Nephron (organoid): ENCODE results near the gene ZBTB21.

Experiments
- H3K27ac Mint-ChIP-seq, 3 experiments: 2 replicates each; pipeline ENCODE4 v1.8.0; 2020; ENCODE audit warnings: mixed read lengths in 3 of 3, mild to moderate bottlenecking in 2 of 3, moderate library complexity in 1 of 3
- H3K27me3 Mint-ChIP-seq: 2 replicates; pipeline ENCODE4 v1.8.0; 2021; ENCODE audit warnings: low read depth, mild to moderate bottlenecking, moderate library complexity, mixed read lengths
- H3K36me3 Mint-ChIP-seq: 2 replicates; pipeline ENCODE4 v1.8.0; 2020; ENCODE audit warnings: low read depth, mixed read lengths
- H3K4me1 Mint-ChIP-seq: 2 replicates; pipeline ENCODE4 v1.8.0; 2020; ENCODE audit warnings: mixed read lengths
- H3K4me3 Mint-ChIP-seq, 3 experiments: 2 replicates each; pipeline ENCODE4 v1.8.0; 2020; ENCODE audit warnings: mild to moderate bottlenecking in 3 of 3, mixed read lengths in 3 of 3, moderate library complexity in 2 of 3
- H3K9me3 Mint-ChIP-seq: 2 replicates; pipeline ENCODE4 v1.8.0; 2020; ENCODE audit warnings: mixed read lengths
- CTCF ChIP-seq, 3 experiments: fragments of 200-600 bp; sonication (generic); IDR thresholded peaks; one replicate each; pipeline ENCODE4 v1.5.0; 2021; ENCODE audit warnings: antibody characterized with exemption in 3 of 3; ENCODE audit not compliant: unreplicated experiment in 3 of 3

ZBTB21 gene

GRCh38 chr21:42038826-42039425 is 28.8 kb upstream of the ZBTB21 start:
- H3K36me3 Mint-ChIP-seq: no peaks in the 10 kb centered on the region
- TF ChIP-seq CTCF (IDR thresholded peaks at IDR 0.05; ENCODE audit: unreplicated experiment in 3 of 3): no peak
- peaks cover 8% of the 10 kb centered on the region for H3K4me1 Mint-ChIP-seq
- no peak overlapping the region for H3K4me3 Mint-ChIP-seq
- H3K27me3 Mint-ChIP-seq: peaks cover 16% of the 10 kb centered on the region
- H3K27ac Mint-ChIP-seq: no peak overlapping the region
- peaks cover 5% of the 10 kb centered on the region for H3K9me3 Mint-ChIP-seq

GRCh38 chr21:42038393-42038792 is 28.2 kb upstream of the ZBTB21 start:
- no peak overlapping the region for H3K27ac Mint-ChIP-seq
- peaks cover 18% of the 10 kb centered on the region for H3K27me3 Mint-ChIP-seq
- H3K4me3 Mint-ChIP-seq: no peak overlapping the region
- H3K9me3 Mint-ChIP-seq: peaks cover 5% of the 10 kb centered on the region
- no peaks in the 10 kb centered on the region for H3K36me3 Mint-ChIP-seq
- no peak for TF ChIP-seq CTCF (IDR thresholded peaks at IDR 0.05; ENCODE audit: unreplicated experiment in 3 of 3)
- peaks cover 8% of the 10 kb centered on the region for H3K4me1 Mint-ChIP-seq

DNA sequence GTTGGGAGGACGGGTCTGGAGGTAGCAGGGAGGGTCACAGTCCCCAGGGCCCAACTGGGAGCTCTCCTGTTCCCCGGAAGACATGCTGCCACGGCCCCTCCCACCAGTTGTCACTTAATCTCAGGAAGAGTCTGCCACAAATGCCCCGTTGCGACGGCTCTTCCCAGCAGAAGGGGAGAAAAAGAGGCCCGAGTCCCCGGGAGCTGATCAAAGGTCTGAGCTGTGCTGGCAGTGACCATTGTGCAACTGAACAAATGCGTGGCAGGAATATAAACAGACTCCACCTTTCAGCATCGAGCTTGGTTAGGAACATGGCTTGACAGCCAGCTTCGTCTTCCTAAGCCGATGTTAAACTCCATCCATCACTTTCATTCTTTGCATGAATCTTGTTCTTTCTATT is 27.8 kb upstream of the ZBTB21 start:
- H3K36me3 Mint-ChIP-seq: no peaks in the 10 kb centered on the region
- H3K27me3 Mint-ChIP-seq: peaks cover 19% of the 10 kb centered on the region
- no peak overlapping the region for H3K27ac Mint-ChIP-seq
- H3K9me3 Mint-ChIP-seq: peaks cover 5% of the 10 kb centered on the region
- H3K4me1 Mint-ChIP-seq: peaks cover 8% of the 10 kb centered on the region
- no peak overlapping the region for H3K4me3 Mint-ChIP-seq
- no peak for TF ChIP-seq CTCF (IDR thresholded peaks at IDR 0.05; ENCODE audit: unreplicated experiment in 3 of 3)

GRCh38 chr21:42037516-42037915 is 27.4 kb upstream of the ZBTB21 start:
- Mint-ChIP-seq H3K9me3 (peaks cover 5% of the 10 kb centered on the region), H3K4me3 (no peak overlapping the region), H3K36me3 (no peaks in the 10 kb centered on the region), H3K27me3 (peaks cover 15% of the 10 kb centered on the region), H3K27ac (peak overlapping the region in 1 of 3 experiments; percentile 11), H3K4me1 (peaks cover 8% of the 10 kb centered on the region)
- no peak for TF ChIP-seq CTCF (IDR thresholded peaks at IDR 0.05; ENCODE audit: unreplicated experiment in 3 of 3)

DNA sequence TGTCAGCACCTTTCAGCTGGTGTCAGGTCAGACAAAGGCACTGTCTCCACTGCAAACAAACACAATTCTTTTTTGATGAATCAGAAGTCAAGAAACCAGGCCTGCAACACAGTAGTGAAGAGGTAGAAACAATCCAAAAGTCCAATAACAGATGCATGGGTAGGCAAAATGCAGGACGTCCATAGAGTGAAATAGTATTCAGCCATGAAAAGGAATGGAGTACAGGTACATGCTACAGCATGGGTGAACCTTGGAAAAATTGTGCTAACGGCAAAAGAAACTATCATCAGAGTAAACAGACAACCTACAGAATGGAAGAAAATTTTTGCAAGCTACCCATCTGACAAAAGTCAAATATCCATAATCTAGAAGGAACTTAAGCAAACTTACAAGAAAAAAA is 26.2 kb upstream of the ZBTB21 start:
- H3K36me3 Mint-ChIP-seq: no peaks in the 10 kb centered on the region
- no peak for TF ChIP-seq CTCF (IDR thresholded peaks at IDR 0.05; ENCODE audit: unreplicated experiment in 3 of 3)
- no peak overlapping the region for H3K4me3 Mint-ChIP-seq
- peaks cover 13% of the 10 kb centered on the region for H3K27me3 Mint-ChIP-seq
- peaks cover 8% of the 10 kb centered on the region for H3K4me1 Mint-ChIP-seq
- H3K27ac Mint-ChIP-seq: peak overlapping the region in 1 of 3 experiments; percentile 39
- H3K9me3 Mint-ChIP-seq: peaks cover 5% of the 10 kb centered on the region

DNA sequence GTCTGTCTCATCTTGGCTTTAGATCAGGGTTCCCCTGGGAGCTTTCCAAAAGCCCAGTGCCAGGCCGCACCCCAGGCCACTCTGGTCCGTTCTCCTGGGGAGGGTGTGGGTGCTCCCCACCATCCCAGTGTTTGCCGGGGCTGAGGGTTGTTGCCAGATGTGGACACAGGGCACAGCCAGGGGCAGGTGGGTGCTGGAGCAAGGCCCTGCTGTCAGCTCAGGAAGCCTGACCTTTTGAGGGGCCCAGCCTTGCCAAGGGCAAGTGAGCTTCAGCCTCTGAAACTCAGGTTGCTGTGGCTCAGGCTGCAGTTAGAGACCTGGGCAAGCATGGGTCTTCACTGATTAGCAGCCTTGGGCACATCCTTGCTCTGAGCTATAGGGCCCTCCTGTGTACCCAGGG is 22.8 kb upstream of the ZBTB21 start:
- H3K9me3 Mint-ChIP-seq: peaks cover 2% of the 10 kb centered on the region
- H3K4me3 Mint-ChIP-seq: no peak overlapping the region
- no peak for TF ChIP-seq CTCF (IDR thresholded peaks at IDR 0.05; ENCODE audit: unreplicated experiment in 3 of 3)
- peaks cover 3% of the 10 kb centered on the region for H3K4me1 Mint-ChIP-seq
- H3K36me3 Mint-ChIP-seq: no peaks in the 10 kb centered on the region
- H3K27ac Mint-ChIP-seq: no peak overlapping the region
- H3K27me3 Mint-ChIP-seq: peaks cover 15% of the 10 kb centered on the region
